HG02973 (cell line): Measurements from ENCODE around the gene KIF2C.

Source experiments
- ATAC-seq: cut with Tn5 transposase; IDR thresholded peaks from one replicate; pipeline ENCODE4 v1.9.1; 2021; ENCODE audit warnings: moderate library complexity; ENCODE audit not compliant: unreplicated experiment

Gene KIF2C

GRCh38 chr1:44775078-44775929, 35.7 kb downstream of the KIF2C start, which contains the start of gene RPS8:
Gene RPS8 (plus strand): TSS chr1:44775540. CDS start chr1:44775597, 57 bp downstream.
- peak; percentile 71 for ATAC-seq

- no peak for ATAC-seq
Observed at GRCh38 chr1:44775930-44776729, 36.5 kb downstream of the KIF2C start.

- no peak for ATAC-seq
Observed at GRCh38 chr1:44776730-44777068, 37.1 kb downstream of the KIF2C start.

- no peak for ATAC-seq
Observed at GRCh38 chr1:44777547-44777946, 37.9 kb downstream of the KIF2C start.

GRCh38 chr1:44777969-44778635, 38.5 kb downstream of the KIF2C start:
- no peak for ATAC-seq

GRCh38 chr1:44778705-44779576, 39.3 kb downstream of the KIF2C start:
- ATAC-seq: no peak

- ATAC-seq: no peak
Observed at GRCh38 chr1:44780583-44781121, 41.0 kb downstream of the KIF2C start.

- ATAC-seq: no peak
Observed at GRCh38 chr1:44783697-44784093, 44.1 kb downstream of the KIF2C start.

GRCh38 chr1:44784094-44785028, 44.7 kb downstream of the KIF2C start:
- ATAC-seq: no peak

- no peak for ATAC-seq
Observed at GRCh38 chr1:44785029-44785380, 45.4 kb downstream of the KIF2C start.

GRCh38 chr1:44785501-44786137, 46.0 kb downstream of the KIF2C start:
- no peak for ATAC-seq

GRCh38 chr1:44786138-44786840, 46.7 kb downstream of the KIF2C start:
- ATAC-seq: no peak

GRCh38 chr1:44786841-44787426, 47.3 kb downstream of the KIF2C start:
- no peak for ATAC-seq

- ATAC-seq: no peak
Observed at GRCh38 chr1:44787506-44787905, 47.9 kb downstream of the KIF2C start.

- ATAC-seq: no peak
Observed at GRCh38 chr1:44788120-44788860, 48.7 kb downstream of the KIF2C start, which contains the start of gene BEST4. Gene BEST4 (minus strand): TSS chr1:44788170. CDS start chr1:44787705, 465 bp downstream.

GRCh38 chr1:44790968-44791801, 51.5 kb downstream of the KIF2C start:
- ATAC-seq: no peak
